ENCODE data around the gene RNF114. TPM values are rescaled to one million over a fixed set of nuclear protein-coding genes. Genes with fewer than 3 reads are reported as not detected.

Gene RNF114
- total RNA-seq, 1 donor from 2014 or later, result 54.5 TPM

GRCh38 chr20:49906615-49907154 is 29.5 kb upstream of the RNF114 start:
- Mint-ChIP-seq H3K36me3 (peaks cover 23% of the 10 kb centered on the region), H3K27ac (no peak overlapping the region), H3K4me1 (no peaks in the 10 kb centered on the region), H3K9me3 (no peaks in the 10 kb centered on the region), H3K27me3 (ENCODE audit: low read depth) (no peaks in the 10 kb centered on the region), H3K4me3 (no peak overlapping the region)
- no peak for DNase-seq (ENCODE audit: low spot score in 2 of 2, unreplicated experiment in 2 of 2)
- TF ChIP-seq CTCF (IDR thresholded peaks at IDR 0.05; ENCODE audit: unreplicated experiment), result no peak

GRCh38 chr20:49907405-49908257 is 28.6 kb upstream of the RNF114 start:
- no peaks in the 10 kb centered on the region for H3K9me3 Mint-ChIP-seq
- DNase-seq (ENCODE audit: low spot score in 2 of 2, unreplicated experiment in 2 of 2), result no peak
- H3K4me3 Mint-ChIP-seq, result no peak overlapping the region
- no peaks in the 10 kb centered on the region for H3K4me1 Mint-ChIP-seq
- H3K36me3 Mint-ChIP-seq, result peaks cover 23% of the 10 kb centered on the region
- H3K27me3 Mint-ChIP-seq (ENCODE audit: low read depth), result no peaks in the 10 kb centered on the region
- H3K27ac Mint-ChIP-seq, result no peak overlapping the region
- no peak for TF ChIP-seq CTCF (IDR thresholded peaks at IDR 0.05; ENCODE audit: unreplicated experiment)

GRCh38 chr20:49908258-49908565 is 28.0 kb upstream of the RNF114 start:
- no peak for TF ChIP-seq CTCF (IDR thresholded peaks at IDR 0.05; ENCODE audit: unreplicated experiment)
- no peak for DNase-seq (ENCODE audit: low spot score in 2 of 2, unreplicated experiment in 2 of 2)
- H3K27me3 Mint-ChIP-seq (ENCODE audit: low read depth), result no peaks in the 10 kb centered on the region
- no peak overlapping the region for H3K4me3 Mint-ChIP-seq
- peaks cover 23% of the 10 kb centered on the region for H3K36me3 Mint-ChIP-seq
- no peaks in the 10 kb centered on the region for H3K9me3 Mint-ChIP-seq
- no peak overlapping the region for H3K27ac Mint-ChIP-seq
- H3K4me1 Mint-ChIP-seq, result no peaks in the 10 kb centered on the region

GRCh38 chr20:49909499-49910339 is 26.5 kb upstream of the RNF114 start:
- Mint-ChIP-seq H3K4me1 (peaks cover 14% of the 10 kb centered on the region), H3K27ac (no peak overlapping the region), H3K9me3 (no peaks in the 10 kb centered on the region), H3K36me3 (peaks cover 17% of the 10 kb centered on the region), H3K4me3 (no peak overlapping the region), H3K27me3 (ENCODE audit: low read depth) (no peaks in the 10 kb centered on the region)
- no peak for TF ChIP-seq CTCF (IDR thresholded peaks at IDR 0.05; ENCODE audit: unreplicated experiment)
- no peak for DNase-seq (ENCODE audit: low spot score in 2 of 2, unreplicated experiment in 2 of 2)

- no peaks in the 10 kb centered on the region for H3K9me3 Mint-ChIP-seq
- no peak for TF ChIP-seq CTCF (IDR thresholded peaks at IDR 0.05; ENCODE audit: unreplicated experiment)
- peaks cover 13% of the 10 kb centered on the region for H3K36me3 Mint-ChIP-seq
- H3K4me3 Mint-ChIP-seq, result no peak overlapping the region
- no peak for DNase-seq (ENCODE audit: low spot score in 2 of 2, unreplicated experiment in 2 of 2)
- H3K27ac Mint-ChIP-seq, result no peak overlapping the region
- no peaks in the 10 kb centered on the region for H3K27me3 Mint-ChIP-seq (ENCODE audit: low read depth)
- H3K4me1 Mint-ChIP-seq, result peaks cover 16% of the 10 kb centered on the region
These were observed 25.9 kb upstream of the RNF114 start for GRCh38 chr20:49910340-49910706.
